SJCRH30 (cell line): ENCODE measurements around the gene AEBP2. TPM values are rescaled to one million over a fixed set of nuclear protein-coding genes. Genes with fewer than 3 reads are reported as not detected.
A peak's percentile ranks its signal among the peaks of the same experiment; 100 is the strongest.

Source experiments
- DNase-seq, 2 experiments: peaks; one replicate each; pipeline ENCODE4 v3.0.0-alpha.2; 2015 to 2020
- H3K27ac ChIP-seq: fragments of 250-450 bp; sonication (Bioruptor Pico); 2 replicates; pipeline ENCODE4 v1.5.1; 2020; ENCODE audit warnings: mild to moderate bottlenecking, moderate library complexity
- H3K27me3 ChIP-seq: fragments of 250-450 bp; sonication (Bioruptor Pico); 2 replicates; pipeline ENCODE4 v1.5.1; 2020; ENCODE audit warnings: mild to moderate bottlenecking, moderate library complexity
- H3K36me3 ChIP-seq: fragments of 250-450 bp; sonication (Bioruptor Pico); 2 replicates; pipeline ENCODE4 v1.5.1; 2020; ENCODE audit warnings: mild to moderate bottlenecking, moderate library complexity
- H3K4me1 ChIP-seq: fragments of 250-450 bp; sonication (Bioruptor Pico); 2 replicates; pipeline ENCODE4 v1.5.1; 2020; ENCODE audit warnings: mild to moderate bottlenecking, moderate library complexity
- H3K4me3 ChIP-seq: fragments of 250-450 bp; sonication (Bioruptor Pico); 2 replicates; pipeline ENCODE4 v1.5.1; 2020; ENCODE audit warnings: mild to moderate bottlenecking, moderate library complexity
- H3K9me3 ChIP-seq: fragments of 250-450 bp; sonication (Bioruptor Pico); replicated peaks from 2 replicates; pipeline ENCODE4 v1.5.1; 2020; ENCODE audit warnings: mild to moderate bottlenecking, moderate library complexity
- total RNA-seq: library from RNA; depleted of rRNA; stranded (reverse); fragments of >200 nt; shearing (Covaris generic); gene quantifications from 2 replicates; pipeline ENCODE4 v1.2.3, GENCODE V29; 2014

Gene AEBP2
- total RNA-seq, 1 experiment from 2014 or later: 29.7 TPM

DNA sequence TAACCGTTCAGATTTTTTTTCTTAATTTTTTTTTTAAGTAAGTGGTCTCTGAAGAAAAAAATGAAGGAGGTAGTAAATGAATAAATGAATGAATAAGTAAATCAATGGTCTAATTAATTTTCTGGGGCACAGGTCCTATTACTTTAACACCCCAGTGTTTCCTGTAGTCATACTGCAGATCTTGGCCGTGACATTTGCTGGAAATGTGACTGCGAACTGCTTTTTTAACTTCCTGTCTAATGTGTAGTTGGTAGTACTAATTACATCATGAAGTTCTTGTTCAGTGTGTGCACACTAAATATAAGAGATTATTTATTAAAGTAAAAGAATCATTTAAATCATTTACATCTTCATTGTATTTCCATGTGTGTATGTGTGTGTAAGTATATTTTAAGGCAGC, 45.4 kb downstream of the AEBP2 start:
- Histone ChIP-seq H3K9me3 (peaks cover 10% of the 10 kb centered on the region; the same call in 1 of the 2 replicates), H3K27ac (no peak overlapping the region), H3K36me3 (peaks cover 30% of the 10 kb centered on the region), H3K4me3 (no peak overlapping the region), H3K27me3 (no peaks in the 10 kb centered on the region), H3K4me1 (no peaks in the 10 kb centered on the region)
- no peak for DNase-seq

DNA sequence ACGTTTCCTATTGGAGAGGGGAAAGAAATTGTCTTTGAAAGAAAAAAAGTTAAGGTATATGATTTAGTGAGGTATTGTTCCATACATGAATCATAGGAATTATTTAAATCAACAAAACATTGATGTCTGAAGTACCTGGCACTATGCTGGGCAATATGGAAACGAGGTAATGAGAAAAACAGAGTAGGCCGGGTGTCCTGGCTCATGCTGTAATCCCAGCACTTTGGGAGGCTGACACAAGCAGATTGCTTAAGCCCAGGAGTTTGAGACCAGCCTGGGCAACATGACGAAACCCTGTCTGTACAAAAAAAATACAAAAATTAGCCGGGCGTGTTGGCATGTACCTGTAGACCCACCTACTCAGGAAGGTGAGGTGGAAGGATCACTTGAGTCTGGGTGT, 45.9 kb downstream of the AEBP2 start:
- Histone ChIP-seq H3K27me3 (no peaks in the 10 kb centered on the region), H3K27ac (no peak overlapping the region)
- DNase-seq: no peak

DNA sequence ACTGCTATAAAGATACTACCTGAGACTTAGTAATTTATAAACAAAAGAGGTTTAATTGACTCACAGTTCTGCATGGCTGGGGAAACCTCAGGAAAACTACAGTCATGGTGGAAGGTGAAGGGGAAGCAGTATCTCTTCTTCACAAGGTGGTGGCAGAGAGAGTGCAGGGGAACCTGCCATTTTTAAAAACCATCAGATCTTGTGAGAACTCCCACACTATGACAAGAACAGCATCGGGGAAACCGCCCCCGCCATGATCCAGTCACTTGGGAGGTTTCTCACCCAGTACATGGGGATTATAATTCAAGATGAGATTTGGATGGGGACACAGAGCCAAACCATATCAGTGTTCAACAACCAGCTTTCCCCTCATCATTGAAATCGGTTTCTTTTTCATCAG, 49.9 kb downstream of the AEBP2 start:
- Histone ChIP-seq H3K4me3 (no peak overlapping the region), H3K4me1 (no peaks in the 10 kb centered on the region), H3K9me3 (no peaks in the 10 kb centered on the region), H3K27me3 (no peaks in the 10 kb centered on the region), H3K27ac (no peak overlapping the region), H3K36me3 (peaks cover 23% of the 10 kb centered on the region)
- no peak for DNase-seq

More for the DNA sequence above, 45.9 kb downstream of the AEBP2 start:
- Histone ChIP-seq H3K9me3 (peaks cover 5% of the 10 kb centered on the region; the same call in 1 of the 2 replicates), H3K4me1 (no peaks in the 10 kb centered on the region), H3K4me3 (no peak overlapping the region), H3K36me3 (peaks cover 25% of the 10 kb centered on the region)

GRCh38 chr12:19490908-19491307, 51.6 kb downstream of the AEBP2 start:
- Histone ChIP-seq H3K4me3 (no peak overlapping the region), H3K36me3 (peaks cover 33% of the 10 kb centered on the region), H3K9me3 (no peaks in the 10 kb centered on the region), H3K27ac (no peak overlapping the region), H3K27me3 (no peaks in the 10 kb centered on the region), H3K4me1 (no peaks in the 10 kb centered on the region)
- DNase-seq: no peak

- Histone ChIP-seq H3K4me3 (no peak overlapping the region), H3K27me3 (no peaks in the 10 kb centered on the region), H3K36me3 (peaks cover 32% of the 10 kb centered on the region), H3K4me1 (no peaks in the 10 kb centered on the region), H3K9me3 (no peaks in the 10 kb centered on the region), H3K27ac (no peak overlapping the region)
- DNase-seq: no peak
Observed at GRCh38 chr12:19491863-19492262, 52.6 kb downstream of the AEBP2 start.

DNA sequence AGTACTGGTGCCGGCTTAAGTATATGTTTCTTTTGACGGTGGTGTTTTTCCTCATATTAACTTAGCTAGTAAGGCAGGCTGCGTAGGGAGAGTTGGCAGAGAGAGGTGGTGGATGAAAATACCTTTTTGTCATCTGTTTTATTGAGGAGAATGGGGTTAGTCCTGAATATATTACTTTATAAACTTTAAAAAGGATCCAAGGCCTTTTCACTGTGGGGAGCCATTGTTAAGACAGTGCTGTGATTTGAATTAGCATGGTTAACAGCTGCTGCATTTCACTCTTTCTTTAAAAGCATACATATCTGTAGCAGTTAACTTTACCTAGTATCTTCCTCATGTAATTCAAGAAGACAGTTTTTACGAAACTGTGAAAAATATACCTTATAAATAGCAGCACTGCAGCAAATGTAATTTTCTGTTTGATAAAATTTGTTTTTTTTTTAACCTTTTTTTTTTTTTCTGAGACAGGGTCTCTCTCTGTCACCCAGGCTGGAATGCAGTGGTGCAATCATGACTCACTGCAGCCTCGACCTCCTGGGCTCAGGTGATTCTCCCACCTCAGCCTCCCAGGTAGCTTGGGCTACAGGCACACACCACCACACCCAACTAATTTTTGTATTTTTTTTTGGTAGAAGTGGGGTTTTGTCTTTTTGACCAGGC, 57.1 kb downstream of the AEBP2 start:
- H3K4me1 ChIP-seq: no peaks in the 10 kb centered on the region
- no peak overlapping the region for H3K27ac ChIP-seq
- DNase-seq: peak in 1 of 2 experiments; percentile 17
- peaks cover 54% of the 10 kb centered on the region for H3K36me3 ChIP-seq
- H3K9me3 ChIP-seq: no peaks in the 10 kb centered on the region
- H3K27me3 ChIP-seq: no peaks in the 10 kb centered on the region
- no peak overlapping the region for H3K4me3 ChIP-seq

DNA sequence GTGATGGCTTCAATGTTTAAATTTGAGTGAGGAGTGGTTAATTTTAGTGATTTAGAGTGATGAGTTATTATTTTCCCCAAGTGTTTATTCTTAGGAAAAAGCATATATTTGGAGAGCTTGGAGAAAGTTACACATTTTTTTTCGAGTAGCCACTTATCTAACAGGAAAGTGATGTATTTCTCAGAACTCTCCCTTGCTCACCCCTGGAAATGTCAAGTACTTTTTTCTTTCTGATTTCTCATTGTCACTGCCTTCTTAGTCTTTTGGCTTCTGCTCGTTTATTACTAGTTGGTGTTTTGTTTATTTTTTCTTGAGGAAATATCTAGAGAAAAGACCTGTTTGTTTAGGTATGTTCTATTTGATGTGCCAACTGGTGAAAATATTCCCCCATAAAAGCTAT, 58.8 kb downstream of the AEBP2 start:
- Histone ChIP-seq H3K9me3 (no peaks in the 10 kb centered on the region), H3K4me3 (no peak overlapping the region)

DNA sequence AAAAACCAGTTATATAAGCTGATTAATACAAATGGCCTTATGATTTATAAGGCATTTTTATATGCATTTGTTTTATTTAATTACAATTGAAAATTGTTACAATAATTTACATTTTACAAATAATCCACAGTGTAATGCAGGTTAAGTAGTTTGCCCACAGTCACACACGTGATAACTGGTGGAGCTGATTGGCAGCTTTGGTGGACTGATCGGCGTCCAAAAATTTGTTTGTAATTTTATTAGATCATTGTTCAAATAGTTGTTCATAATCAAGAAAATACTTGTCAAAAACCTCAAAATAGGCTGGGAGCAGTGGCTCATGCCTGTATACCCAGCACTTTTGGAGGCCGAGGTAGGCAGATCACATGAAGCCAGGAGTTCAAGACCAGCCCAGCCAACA, 59.7 kb downstream of the AEBP2 start:
- Histone ChIP-seq H3K27ac (no peak overlapping the region), H3K9me3 (no peaks in the 10 kb centered on the region), H3K4me1 (no peaks in the 10 kb centered on the region), H3K4me3 (no peak overlapping the region), H3K36me3 (peaks cover 58% of the 10 kb centered on the region), H3K27me3 (no peaks in the 10 kb centered on the region)
- no peak for DNase-seq

More for the DNA sequence above, 58.8 kb downstream of the AEBP2 start:
- Histone ChIP-seq H3K27ac (no peak overlapping the region), H3K4me1 (no peaks in the 10 kb centered on the region), H3K27me3 (no peaks in the 10 kb centered on the region), H3K36me3 (peaks cover 58% of the 10 kb centered on the region)
- no peak for DNase-seq

DNA sequence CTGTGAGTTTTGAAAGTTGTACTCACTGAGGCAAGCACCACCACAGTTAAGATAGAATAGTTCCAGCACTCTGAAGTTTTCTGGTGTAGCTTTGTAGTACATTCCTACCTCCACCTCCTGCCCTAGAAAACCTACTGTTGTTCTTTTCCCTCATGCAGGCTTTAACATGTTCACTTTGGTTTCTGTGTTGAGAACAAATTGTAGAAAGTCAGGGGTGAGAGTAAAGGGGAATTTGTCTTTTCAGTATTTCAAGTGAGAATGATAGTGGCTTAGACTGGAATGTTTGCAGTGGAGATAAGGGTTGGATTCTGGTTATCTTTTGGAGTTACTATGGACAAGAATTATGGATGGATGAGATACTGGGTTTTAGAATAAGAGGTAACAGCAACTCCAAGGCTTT, 67.2 kb downstream of the AEBP2 start:
- no peak for DNase-seq
- H3K27me3 ChIP-seq: no peaks in the 10 kb centered on the region

GRCh38 chr12:19507823-19508222, 68.5 kb downstream of the AEBP2 start:
- Histone ChIP-seq H3K27me3 (no peaks in the 10 kb centered on the region), H3K36me3 (peaks cover 44% of the 10 kb centered on the region), H3K4me1 (no peaks in the 10 kb centered on the region), H3K9me3 (no peaks in the 10 kb centered on the region), H3K27ac (no peak overlapping the region), H3K4me3 (no peak overlapping the region)
- no peak for DNase-seq

More for the DNA sequence above, 67.2 kb downstream of the AEBP2 start:
- no peaks in the 10 kb centered on the region for H3K4me1 ChIP-seq
- H3K36me3 ChIP-seq: peaks cover 43% of the 10 kb centered on the region
- no peak overlapping the region for H3K27ac ChIP-seq
- no peak overlapping the region for H3K4me3 ChIP-seq
- H3K9me3 ChIP-seq: no peaks in the 10 kb centered on the region

- H3K27me3 ChIP-seq: no peaks in the 10 kb centered on the region
- no peak for DNase-seq
- H3K27ac ChIP-seq: no peak overlapping the region
- H3K9me3 ChIP-seq: no peaks in the 10 kb centered on the region
- H3K4me3 ChIP-seq: no peak overlapping the region
- peaks cover 30% of the 10 kb centered on the region for H3K36me3 ChIP-seq
- H3K4me1 ChIP-seq: no peaks in the 10 kb centered on the region
Observed at GRCh38 chr12:19510461-19510860, 71.2 kb downstream of the AEBP2 start.

DNA sequence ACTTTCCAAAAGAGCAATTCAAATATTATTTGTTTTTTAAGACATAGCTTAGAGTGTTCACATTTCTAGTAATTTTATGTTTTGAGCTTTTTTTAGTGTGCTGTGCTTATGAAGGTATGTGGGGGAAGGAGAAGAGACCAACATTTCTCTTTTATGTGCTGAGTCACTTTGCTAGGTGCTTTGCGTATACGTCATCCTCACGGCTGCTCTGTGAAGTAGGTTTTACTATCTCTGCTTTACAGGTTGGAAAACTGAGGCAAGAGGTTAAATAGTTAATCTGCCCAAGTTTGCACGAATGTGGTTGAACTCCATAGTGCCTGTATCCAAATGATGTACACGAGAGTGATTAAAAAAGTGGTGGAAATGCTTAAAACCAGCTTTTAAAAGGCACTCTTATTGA, 75.9 kb downstream of the AEBP2 start:
- Histone ChIP-seq H3K36me3 (peaks cover 40% of the 10 kb centered on the region), H3K9me3 (no peaks in the 10 kb centered on the region), H3K27me3 (no peaks in the 10 kb centered on the region), H3K4me3 (no peak overlapping the region), H3K4me1 (no peaks in the 10 kb centered on the region), H3K27ac (no peak overlapping the region)
- no peak for DNase-seq

DNA sequence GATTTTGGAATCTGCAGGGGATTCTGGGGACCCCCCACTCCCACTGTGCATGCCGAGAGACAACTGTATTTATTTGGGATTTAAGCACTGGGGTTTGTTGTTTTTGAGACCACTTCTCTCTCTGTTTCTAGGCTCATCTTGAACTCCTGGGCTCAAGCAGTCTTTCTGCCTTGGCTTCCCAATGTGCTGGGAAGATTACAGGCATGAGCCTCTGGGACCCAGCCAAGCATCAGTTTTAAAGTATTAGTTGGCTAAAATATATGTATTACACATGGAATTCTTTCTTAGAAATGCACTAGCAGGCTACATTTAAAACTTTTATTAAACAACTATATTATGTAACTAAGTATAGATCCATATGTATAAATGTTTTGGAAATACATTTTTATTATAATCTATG, 78.3 kb downstream of the AEBP2 start:
- H3K27me3 ChIP-seq: no peaks in the 10 kb centered on the region
- H3K36me3 ChIP-seq: peaks cover 43% of the 10 kb centered on the region
- no peak for DNase-seq

DNA sequence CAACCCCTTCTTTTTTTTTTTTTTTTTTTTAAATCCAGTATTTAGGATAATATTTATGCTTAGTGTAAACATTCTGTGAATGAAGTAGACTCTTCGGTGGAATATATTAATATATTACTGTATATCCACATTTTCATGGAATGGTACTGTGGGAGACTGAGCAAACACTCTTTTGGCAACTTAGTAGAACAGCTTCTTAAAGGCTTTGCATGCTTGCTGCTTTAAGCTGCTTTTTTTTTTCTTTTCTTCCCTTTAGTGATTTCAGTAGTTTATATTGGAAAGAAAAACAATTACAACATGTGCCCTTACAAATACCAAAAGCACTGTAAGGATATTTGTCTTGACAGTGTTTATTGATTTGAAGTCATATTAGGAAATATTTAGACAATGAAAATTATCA, 78.9 kb downstream of the AEBP2 start:
- Histone ChIP-seq H3K4me1 (peaks cover 5% of the 10 kb centered on the region; the same call in 1 of the 2 replicates), H3K9me3 (no peaks in the 10 kb centered on the region), H3K36me3 (peaks cover 37% of the 10 kb centered on the region), H3K27me3 (no peaks in the 10 kb centered on the region), H3K27ac (no peak overlapping the region), H3K4me3 (no peak overlapping the region)
- DNase-seq: no peak

More for the DNA sequence above, 78.3 kb downstream of the AEBP2 start:
- no peaks in the 10 kb centered on the region for H3K9me3 ChIP-seq
- H3K4me1 ChIP-seq: peaks cover 5% of the 10 kb centered on the region; the same call in 1 of the 2 replicates
- H3K4me3 ChIP-seq: no peak overlapping the region
- no peak overlapping the region for H3K27ac ChIP-seq

- H3K9me3 ChIP-seq: no peaks in the 10 kb centered on the region
- H3K36me3 ChIP-seq: peaks cover 33% of the 10 kb centered on the region
- peaks cover 5% of the 10 kb centered on the region; the same call in 1 of the 2 replicates for H3K4me1 ChIP-seq
- H3K4me3 ChIP-seq: no peak overlapping the region
- no peak for DNase-seq
- H3K27ac ChIP-seq: no peak overlapping the region
- H3K27me3 ChIP-seq: no peaks in the 10 kb centered on the region
Observed at GRCh38 chr12:19520646-19521415, 81.5 kb downstream of the AEBP2 start.
